ENCODE results near the gene DPP7. TPM values are rescaled to one million over a fixed set of nuclear protein-coding genes. Genes with fewer than 3 reads are reported as not detected.

DPP7 gene
- total and polyA plus RNA-seq, 9 of the 15 experiments (the other 6 are each of a cell fraction or from before 2014, with no cell fraction given): 0.99 to 365 (median 132) TPM

DNA sequence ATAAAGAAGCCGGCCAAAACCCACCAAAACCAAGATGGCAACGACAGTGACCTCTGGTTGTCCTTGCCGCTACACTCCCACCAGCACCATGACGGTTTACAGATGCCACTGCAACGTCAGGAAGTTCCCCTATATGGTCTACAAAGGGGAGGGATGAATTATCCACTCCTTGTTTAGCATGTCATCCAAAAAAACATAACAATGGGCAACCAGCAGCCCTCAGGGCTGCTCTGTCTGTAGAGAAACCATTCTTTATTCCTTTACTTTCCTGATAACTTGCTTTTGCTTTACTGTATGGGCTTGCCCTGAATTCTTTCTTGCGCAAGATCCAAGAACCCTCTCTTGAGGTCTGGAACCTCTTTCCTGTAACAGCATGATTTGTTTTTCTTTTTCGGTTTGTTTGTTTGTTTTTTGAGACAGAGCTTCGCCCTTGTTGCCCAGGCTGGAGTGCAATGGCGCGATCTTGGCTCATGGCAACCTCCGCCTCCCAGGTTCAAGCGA is 39.2 kb downstream of the DPP7 start (continued):
- TF ChIP-seq TFAP4 (CRISPR knock-in tag; IDR thresholded peaks at IDR 0.05; ENCODE audit: borderline replicate concordance) (no peak), SIN3B (IDR thresholded peaks at IDR 0.05; ENCODE audit: low read depth) (no peak), FOXA1 (IDR thresholded peaks at IDR 0.05; ENCODE audit: borderline replicate concordance) (no peak), SETDB1 (IDR thresholded peaks at IDR 0.05; ENCODE audit: low read length) (no peak), ZNF511 (CRISPR knock-in tag; IDR thresholded peaks at IDR 0.05) (no peak), EZH2 (IDR thresholded peaks at IDR 0.05; ENCODE audit: borderline replicate concordance, low read depth, low read length) (no peak), RREB1 (CRISPR knock-in tag; IDR thresholded peaks at IDR 0.05) (no peak), ZNF408 (CRISPR knock-in tag; IDR thresholded peaks at IDR 0.05; ENCODE audit: low read depth) (no peak), ATF6 (CRISPR knock-in tag; IDR thresholded peaks at IDR 0.05) (no peak), HIVEP1 (CRISPR knock-in tag; IDR thresholded peaks at IDR 0.05) (no peak), SMC3 (conservative IDR thresholded peaks at IDR 0.05; ENCODE audit: insufficient read depth, low read depth, low read length) (no peak), NFIC (IDR thresholded peaks at IDR 0.05) (no peak), RAD51 (IDR thresholded peaks at IDR 0.05; ENCODE audit: borderline replicate concordance, low read depth) (no peak), ZNF140 (CRISPR knock-in tag; IDR thresholded peaks at IDR 0.05) (no peak), SRSF1 (IDR thresholded peaks at IDR 0.05; ENCODE audit: low read depth, low read length) (no peak), TOE1 (IDR thresholded peaks at IDR 0.05; ENCODE audit: borderline replicate concordance) (no peak), TOE1 (CRISPR knock-in tag; IDR thresholded peaks at IDR 0.05; ENCODE audit: borderline replicate concordance, low read depth) (no peak)
- TF ChIP-seq, protein P1, sequence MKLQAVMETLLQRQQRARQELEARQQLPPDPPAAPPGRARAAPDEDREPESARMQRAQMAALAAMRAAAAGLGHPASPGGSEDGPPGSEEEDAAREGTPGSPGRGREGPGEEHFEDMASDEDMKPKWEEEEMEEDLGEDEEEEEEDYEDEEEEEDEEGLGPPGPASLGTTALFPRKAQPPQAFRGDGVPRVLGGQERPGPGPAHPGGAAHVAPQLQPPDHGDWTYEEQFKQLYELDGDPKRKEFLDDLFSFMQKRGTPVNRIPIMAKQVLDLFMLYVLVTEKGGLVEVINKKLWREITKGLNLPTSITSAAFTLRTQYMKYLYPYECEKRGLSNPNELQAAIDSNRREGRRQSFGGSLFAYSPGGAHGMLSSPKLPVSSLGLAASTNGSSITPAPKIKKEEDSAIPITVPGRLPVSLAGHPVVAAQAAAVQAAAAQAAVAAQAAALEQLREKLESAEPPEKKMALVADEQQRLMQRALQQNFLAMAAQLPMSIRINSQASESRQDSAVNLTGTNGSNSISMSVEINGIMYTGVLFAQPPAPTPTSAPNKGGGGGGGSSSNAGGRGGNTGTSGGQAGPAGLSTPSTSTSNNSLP (IDR thresholded peaks at IDR 0.05; ENCODE audit: borderline replicate concordance, low read depth, low read length): no peak

Measured in K562 (cell line).